ENCODE data around the gene SERPINA5.
"Not testable (repeated sequence)": the region's sequence is repeated elsewhere in the genome, so short reads cannot be mapped to it uniquely, and the experiment has no call there.

The SERPINA5 gene

GRCh38 chr14:94630396-94630795, 49.2 kb downstream of the SERPINA5 start:
- DNase-seq, result no peak

- DNase-seq, result no peak
These were observed 49.8 kb downstream of the SERPINA5 start for GRCh38 chr14:94631050-94631449.

GRCh38 chr14:94631536-94632304, 50.5 kb downstream of the SERPINA5 start:
- no peak for DNase-seq

- no peak for DNase-seq
These were observed 51.0 kb downstream of the SERPINA5 start for GRCh38 chr14:94632305-94632590.

- no peak for DNase-seq
These were observed 51.9 kb downstream of the SERPINA5 start for GRCh38 chr14:94633121-94633520.

GRCh38 chr14:94635154-94635553, 53.9 kb downstream of the SERPINA5 start:
- DNase-seq, result no peak

GRCh38 chr14:94636744-94637412, 55.7 kb downstream of the SERPINA5 start:
- no peak for DNase-seq

GRCh38 chr14:94637814-94638213, 56.6 kb downstream of the SERPINA5 start:
- not testable (repeated sequence) for DNase-seq

GRCh38 chr14:94638339-94638738, 57.1 kb downstream of the SERPINA5 start:
- DNase-seq, result no peak

GRCh38 chr14:94638961-94639817, 58.0 kb downstream of the SERPINA5 start:
- no peak for DNase-seq

- DNase-seq, result no peak
These were observed 59.8 kb downstream of the SERPINA5 start for GRCh38 chr14:94640721-94641631.

GRCh38 chr14:94641632-94641955, 60.4 kb downstream of the SERPINA5 start:
- no peak for DNase-seq
